Measurements from ENCODE around the gene TNFRSF12A. TPM values are rescaled to one million over a fixed set of nuclear protein-coding genes. Genes with fewer than 3 reads are reported as not detected.
A peak's percentile ranks its signal among the peaks of the same experiment; 100 is the strongest.

Gene TNFRSF12A
- total and polyA plus RNA-seq, 2 donors (not counting 1 experiment from before 2014, with no cell fraction given) = 80.7 to 196 TPM

DNA sequence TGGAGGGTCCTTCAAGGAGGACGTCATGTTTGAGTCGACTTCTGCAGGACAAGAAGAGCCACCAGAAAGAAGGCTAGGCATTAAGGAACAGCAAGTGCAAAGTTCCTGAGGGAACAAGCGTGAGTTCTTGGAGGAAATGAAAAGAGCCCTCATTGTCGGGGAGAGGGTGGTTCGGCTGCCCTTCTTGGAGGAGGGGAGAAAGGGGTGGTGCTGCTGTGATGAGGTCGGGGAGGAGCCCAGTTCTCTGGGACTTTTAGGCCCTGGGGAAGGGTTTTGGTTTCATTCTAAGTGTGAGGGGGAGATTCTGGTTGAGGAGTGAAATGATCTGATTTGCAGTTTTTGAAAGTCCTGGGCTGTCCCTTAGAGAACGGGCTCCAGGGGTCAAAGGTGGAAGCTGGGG lies 12.5 kb downstream of the TNFRSF12A start:
- H3K9ac ChIP-seq (ENCODE audit: insufficient read depth, low read length) = no peak overlapping the region
- H3K4me3 ChIP-seq (replicated peaks in 1 of 4; ENCODE audit: control extremely low read depth in 1 of 4, insufficient read depth in 1 of 4, low read depth in 3 of 4, low read length in 4 of 4) = no peak overlapping the region
- no peaks in the 10 kb centered on the region for H3K4me1 ChIP-seq (ENCODE audit: control insufficient read depth, extremely low read depth, insufficient read depth, low read length)
- peaks cover 2% of the 10 kb centered on the region for H3K36me3 ChIP-seq (ENCODE audit: control insufficient read depth, insufficient read depth, low read length)
- H3K27me3 ChIP-seq (ENCODE audit: control insufficient read depth, insufficient read depth, low read length) = peaks cover 42% of the 10 kb centered on the region
- DNase-seq (ENCODE audit: low read depth in 2 of 2) = no peak
- no peak for TF ChIP-seq EZH2 (IDR thresholded peaks at IDR 0.05; ENCODE audit: low read length, missing control alignments)
- TF ChIP-seq, protein P1, sequence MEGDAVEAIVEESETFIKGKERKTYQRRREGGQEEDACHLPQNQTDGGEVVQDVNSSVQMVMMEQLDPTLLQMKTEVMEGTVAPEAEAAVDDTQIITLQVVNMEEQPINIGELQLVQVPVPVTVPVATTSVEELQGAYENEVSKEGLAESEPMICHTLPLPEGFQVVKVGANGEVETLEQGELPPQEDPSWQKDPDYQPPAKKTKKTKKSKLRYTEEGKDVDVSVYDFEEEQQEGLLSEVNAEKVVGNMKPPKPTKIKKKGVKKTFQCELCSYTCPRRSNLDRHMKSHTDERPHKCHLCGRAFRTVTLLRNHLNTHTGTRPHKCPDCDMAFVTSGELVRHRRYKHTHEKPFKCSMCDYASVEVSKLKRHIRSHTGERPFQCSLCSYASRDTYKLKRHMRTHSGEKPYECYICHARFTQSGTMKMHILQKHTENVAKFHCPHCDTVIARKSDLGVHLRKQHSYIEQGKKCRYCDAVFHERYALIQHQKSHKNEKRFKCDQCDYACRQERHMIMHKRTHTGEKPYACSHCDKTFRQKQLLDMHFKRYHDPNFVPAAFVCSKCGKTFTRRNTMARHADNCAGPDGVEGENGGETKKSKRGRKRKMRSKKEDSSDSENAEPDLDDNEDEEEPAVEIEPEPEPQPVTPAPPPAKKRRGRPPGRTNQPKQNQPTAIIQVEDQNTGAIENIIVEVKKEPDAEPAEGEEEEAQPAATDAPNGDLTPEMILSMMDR (conservative IDR thresholded peaks at IDR 0.05 in 1 of 2, IDR thresholded peaks at IDR 0.05 in 1 of 2; ENCODE audit: low read depth in 1 of 2, low read length in 2 of 2) = no peak
- H3K4me2 ChIP-seq (ENCODE audit: extremely low read depth, insufficient read depth, low read length) = no peak overlapping the region
- peaks cover 2% of the 10 kb centered on the region for H4K20me1 ChIP-seq (ENCODE audit: control insufficient read depth, extremely low read depth, insufficient read depth, low read length)
- H3K9me3 ChIP-seq (ENCODE audit: control insufficient read depth, insufficient read depth, low read depth, low read length) = no peaks in the 10 kb centered on the region
- no peak overlapping the region for H2AFZ ChIP-seq (ENCODE audit: low read length)
- no peak overlapping the region for H3K27ac ChIP-seq (ENCODE audit: insufficient read depth, low read length)
- H3K79me2 ChIP-seq (ENCODE audit: control insufficient read depth, insufficient read depth, low read length) = no peaks in the 10 kb centered on the region

DNA sequence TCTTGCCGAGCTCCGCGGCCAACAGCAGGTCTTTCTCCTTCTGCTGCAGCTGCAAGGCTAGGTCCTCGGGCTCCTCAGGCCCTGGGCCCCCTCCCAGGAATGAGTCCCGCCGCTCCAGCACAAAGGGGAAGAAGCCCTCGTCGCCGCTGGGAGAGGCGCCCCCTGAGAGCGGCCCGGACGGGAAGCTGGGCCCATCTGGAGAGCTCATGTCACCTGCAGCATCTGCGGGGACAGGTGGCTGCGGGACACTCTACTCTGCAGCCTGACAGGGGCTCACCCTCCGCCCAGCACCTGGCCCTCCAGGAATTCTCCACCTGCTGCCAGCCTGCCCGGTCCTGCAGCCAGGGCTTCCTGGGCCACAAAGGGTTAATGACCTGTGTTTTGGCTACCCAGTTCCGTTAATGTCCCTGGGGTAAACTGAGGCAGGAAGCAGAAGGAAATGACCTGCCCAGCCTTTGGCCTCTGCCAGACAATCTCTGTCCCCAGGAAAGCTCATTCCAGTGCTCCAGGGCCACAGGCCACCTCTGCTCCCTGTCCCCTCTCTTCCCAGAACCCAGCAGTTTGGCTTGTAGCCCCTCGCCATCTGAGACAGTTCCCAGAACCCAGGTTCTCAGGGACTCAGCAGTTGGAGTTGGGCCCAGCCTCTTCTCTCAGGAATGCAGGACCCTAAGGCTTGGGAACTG lies 15.3 kb downstream of the TNFRSF12A start:
- Histone ChIP-seq H3K4me1 (ENCODE audit: control insufficient read depth, extremely low read depth, insufficient read depth, low read length) (no peaks in the 10 kb centered on the region), H3K27me3 (ENCODE audit: control insufficient read depth, insufficient read depth, low read length) (peaks cover 51% of the 10 kb centered on the region), H3K9me3 (ENCODE audit: control insufficient read depth, insufficient read depth, low read depth, low read length) (no peaks in the 10 kb centered on the region), H3K4me3 (replicated peaks in 1 of 4; ENCODE audit: control extremely low read depth in 1 of 4, insufficient read depth in 1 of 4, low read depth in 3 of 4, low read length in 4 of 4) (no peak overlapping the region), H3K36me3 (ENCODE audit: control insufficient read depth, insufficient read depth, low read length) (no peaks in the 10 kb centered on the region), H3K4me2 (ENCODE audit: extremely low read depth, insufficient read depth, low read length) (no peak overlapping the region), H3K27ac (ENCODE audit: insufficient read depth, low read length) (no peak overlapping the region), H3K79me2 (ENCODE audit: control insufficient read depth, insufficient read depth, low read length) (no peaks in the 10 kb centered on the region), H2AFZ (ENCODE audit: low read length) (no peak overlapping the region), H3K9ac (ENCODE audit: insufficient read depth, low read length) (no peak overlapping the region), H4K20me1 (ENCODE audit: control insufficient read depth, extremely low read depth, insufficient read depth, low read length) (peaks cover 2% of the 10 kb centered on the region)
- DNase-seq (ENCODE audit: low read depth in 2 of 2) = no peak
- TF ChIP-seq, protein P1 (conservative IDR thresholded peaks at IDR 0.05 in 1 of 2, IDR thresholded peaks at IDR 0.05 in 1 of 2; ENCODE audit: low read depth in 1 of 2, low read length in 2 of 2) = no peak
- TF ChIP-seq EZH2 (IDR thresholded peaks at IDR 0.05; ENCODE audit: low read length, missing control alignments) = no peak

DNA sequence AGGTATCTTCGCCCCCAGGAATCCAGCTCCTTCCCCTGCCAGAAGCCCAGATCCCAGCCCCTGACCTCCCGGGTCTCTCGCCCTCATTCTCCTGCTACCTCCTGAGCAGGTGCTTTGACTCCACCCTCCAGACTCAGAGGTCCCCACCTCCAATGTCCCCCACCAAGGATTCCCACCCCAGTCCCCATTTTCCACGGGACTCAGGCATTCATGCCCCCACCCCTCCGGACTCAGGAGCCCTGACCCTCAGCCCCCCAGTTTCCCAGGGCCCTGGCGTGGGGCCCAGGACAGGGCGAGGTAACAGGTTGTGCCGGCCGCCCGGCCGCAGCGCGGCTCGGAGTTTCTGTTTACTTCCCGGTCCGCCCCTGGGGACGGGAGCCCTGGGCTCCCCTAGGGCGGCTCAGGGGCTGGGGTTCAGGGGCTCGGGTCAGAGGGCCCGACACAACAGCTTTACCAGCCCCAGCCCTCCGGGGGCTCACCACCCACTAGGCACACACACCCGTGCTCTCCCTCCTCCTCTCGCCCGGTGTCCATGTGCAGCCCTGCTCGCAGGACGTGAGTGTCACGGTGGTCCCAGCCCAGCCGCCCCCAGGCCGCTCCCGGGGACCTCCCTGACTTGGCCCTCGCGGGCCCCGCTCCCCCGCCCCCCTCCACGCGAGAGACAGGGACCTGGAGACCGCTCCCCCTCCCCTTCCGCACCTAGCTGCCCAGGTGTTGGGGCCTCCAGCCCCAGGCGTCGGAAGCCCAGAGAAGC lies 16.0 kb downstream of the TNFRSF12A start:
- Histone ChIP-seq H3K27me3 (ENCODE audit: control insufficient read depth, insufficient read depth, low read length) (peaks cover 51% of the 10 kb centered on the region), H3K9me3 (ENCODE audit: control insufficient read depth, insufficient read depth, low read depth, low read length) (no peaks in the 10 kb centered on the region)

More for the DNA sequence above, 16.0 kb downstream of the TNFRSF12A start:
- TF ChIP-seq, protein P1 (conservative IDR thresholded peaks at IDR 0.05 in 1 of 2, IDR thresholded peaks at IDR 0.05 in 1 of 2; ENCODE audit: low read depth in 1 of 2, low read length in 2 of 2) = no peak
- TF ChIP-seq EZH2 (IDR thresholded peaks at IDR 0.05; ENCODE audit: low read length, missing control alignments) = peak; percentile 83
- Histone ChIP-seq H3K4me3 (replicated peaks in 1 of 4; ENCODE audit: control extremely low read depth in 1 of 4, insufficient read depth in 1 of 4, low read depth in 3 of 4, low read length in 4 of 4) (no peak overlapping the region), H3K79me2 (ENCODE audit: control insufficient read depth, insufficient read depth, low read length) (no peaks in the 10 kb centered on the region), H3K9ac (ENCODE audit: insufficient read depth, low read length) (no peak overlapping the region), H4K20me1 (ENCODE audit: control insufficient read depth, extremely low read depth, insufficient read depth, low read length) (peaks cover 2% of the 10 kb centered on the region), H3K4me2 (ENCODE audit: extremely low read depth, insufficient read depth, low read length) (no peak overlapping the region), H2AFZ (ENCODE audit: low read length) (no peak overlapping the region), H3K4me1 (ENCODE audit: control insufficient read depth, extremely low read depth, insufficient read depth, low read length) (no peaks in the 10 kb centered on the region), H3K27ac (ENCODE audit: insufficient read depth, low read length) (no peak overlapping the region), H3K36me3 (ENCODE audit: control insufficient read depth, insufficient read depth, low read length) (no peaks in the 10 kb centered on the region)
- DNase-seq (ENCODE audit: low read depth in 2 of 2) = no peak
